Left lung (tissue), 14 donors: ENCODE data around the gene UPB1. TPM values are rescaled to one million over a fixed set of nuclear protein-coding genes. Genes with fewer than 3 reads are reported as not detected.
A peak's percentile ranks its signal among the peaks of the same experiment; 100 is the strongest.

Experiments
- ATAC-seq: fragments of 200-7000 bp; cut with Tn5 transposase; one replicate; pipeline ENCODE4 v1.9.1; 2020; ENCODE audit warnings: moderate library complexity
- DNase-seq, 4 donors: peaks; one replicate each; pipeline ENCODE4 v3.0.0-alpha.2; 2013 to 2020
- H3K27ac ChIP-seq, 2 donors: fragments of 200-600 bp; sonication (generic) in 1 of 2; one replicate each; pipeline versions ENCODE4 v1.5.0 to v1.8.0; 2020 to 2021
- H3K27me3 ChIP-seq, 2 donors: fragments of 200-600 bp; sonication (generic) in 1 of 2; one replicate each; pipeline versions ENCODE4 v1.5.0 to v1.8.0; 2020 to 2021
- H3K36me3 ChIP-seq, 2 donors: fragments of 200-600 bp; sonication (generic) in 1 of 2; one replicate each; pipeline versions ENCODE4 v1.5.0 to v1.8.0; 2020 to 2021
- H3K4me1 ChIP-seq, 2 donors: fragments of 200-600 bp; one replicate each; pipeline ENCODE4 v1.8.0; 2021
- H3K4me3 ChIP-seq, 2 donors: fragments of 200-600 bp; sonication (generic) in 1 of 2; one replicate each; pipeline versions ENCODE4 v1.5.0 to v1.8.0; 2020 to 2021; ENCODE audit warnings: mild to moderate bottlenecking in 1 of 2
- H3K9me3 ChIP-seq, 2 donors: fragments of 200-600 bp; sonication (generic) in 1 of 2; one replicate each; pipeline versions ENCODE4 v1.5.0 to v1.8.0; 2020 to 2021
- intact Hi-C, 2 donors: fragments of 100-400 bp; cut with DNase I; formaldehyde crosslinking; loops; one replicate each; pipeline versions ENCODE4 v1.11.2 to v1.14.2; 2022
- long read RNA-seq, 12 donors: library from polyadenylated mRNA in 2 of 12; unstranded in 2 of 12; transcript quantifications; one replicate each; pipeline ENCODE4 v2.0.0 and lab custom pipeline, GENCODE V29; 2019 to 2026
- polyA plus RNA-seq, 6 donors: library from polyadenylated mRNA; unstranded; fragments of 120-200 nt; gene quantifications; one replicate each; pipeline ENCODE4 v1.2.1, GENCODE V29; 2013; ENCODE audit not compliant: insufficient read length in 6 of 6
- total RNA-seq, 2 donors: library from RNA; stranded (reverse); fragmentation: NEBNext Ultra II Directional; extraction: Animal tissue kit (Norgen Biotek cat#: 25700); gene quantifications; one replicate each; pipeline ENCODE4 v1.2.1, GENCODE V29; 2021
- TF ChIP-seq, protein P1 (sequence below), 2 donors: fragments of 200-600 bp; sonication (generic) in 1 of 2; IDR thresholded peaks; one replicate each; pipeline versions ENCODE4 v1.5.0 to v1.8.0; 2021; ENCODE audit warnings: antibody characterized with exemption in 2 of 2
- donor health status: DM: no; HTN: yes; CAD: no.
- donor health status: DM: no; HTN: no; CAD: no.

UPB1 gene
- 1 to 10 TPM in 1 of 2 donors, under 1 TPM in 1; 0.50 to 2.2 TPM for total RNA-seq
- 1 to 10 TPM; 1.0 to 2.3 (median 1.8) TPM for polyA plus RNA-seq
- long read RNA-seq, donor 1, result 0 reads
- long read RNA-seq, donor 2, result 0 reads
- long read RNA-seq, donor 3, result 0 reads
- long read RNA-seq, donor 4, result 0 reads
- long read RNA-seq, donor 5, result 0 reads
- long read RNA-seq, donor 6, result 0 reads
- long read RNA-seq, donor 7, result 0 reads
- long read RNA-seq, donor 8, result 0 reads
- long read RNA-seq, donor 9, result 0 reads
- long read RNA-seq, donor 10, partial matches to known transcripts, result 0 of 1 reads
- long read RNA-seq, donor 10, other reads (novel, unspliced or antisense), result 1 of 1 reads
- long read RNA-seq, donor 11, result 0 reads
- long read RNA-seq, donor 12, result 0 reads

DNA sequence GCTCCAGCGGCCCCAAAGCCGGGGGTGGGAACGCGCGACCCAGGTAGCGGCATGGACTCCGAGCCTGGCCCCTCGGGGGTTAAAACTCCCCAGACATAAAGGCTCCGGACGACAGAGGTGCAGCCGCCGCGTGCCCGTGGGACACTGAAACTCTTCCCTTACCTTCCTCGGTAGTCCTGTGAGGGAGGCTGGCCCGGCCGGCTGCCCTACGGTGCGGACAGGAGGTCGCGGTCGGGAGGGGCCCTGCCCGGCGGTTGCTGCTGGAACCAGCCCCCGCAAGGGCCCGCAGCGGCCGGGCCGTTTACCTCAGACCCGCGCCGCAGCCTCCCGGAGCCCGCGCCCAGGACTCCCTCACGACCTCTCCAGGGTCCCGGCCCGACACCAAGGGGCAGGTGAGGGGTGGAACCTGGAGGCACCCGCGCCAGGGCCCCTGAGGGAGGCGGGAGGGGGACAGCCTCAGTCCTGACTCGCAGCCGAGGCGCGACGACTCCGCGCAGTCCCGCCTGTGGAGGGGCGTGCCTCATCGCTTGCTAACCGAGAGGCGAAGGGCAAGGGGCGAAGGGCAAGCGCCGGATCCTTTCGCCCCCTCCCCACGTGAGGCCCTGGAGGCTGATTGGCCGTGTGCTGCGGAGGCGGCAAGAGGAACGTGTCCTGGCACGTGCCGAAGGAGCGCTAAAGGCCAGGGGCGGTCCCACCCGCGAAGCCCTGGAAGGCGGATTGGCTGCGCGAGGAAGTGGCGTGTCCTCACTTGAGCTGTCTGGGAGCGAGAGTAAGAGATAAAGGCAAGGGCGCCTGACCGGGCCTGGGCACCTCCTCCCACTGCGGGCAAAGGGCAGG, at the start of gene UPB1:
TSS of gene UPB1 (plus strand) at position 805 of the 837 bp plus-strand sequence. CDS start 72 bp downstream, outside the sequence.
- DNase-seq (peak in 1 of 4 donors; percentile 80), ATAC-seq (peak; percentile 53)
- H3K4me3 ChIP-seq, result peak within 1 kb of the TSS; percentile 2 to 18
- H3K4me1 ChIP-seq, result peaks cover 0 to 30% of the 10 kb centered on the region in 2 donors
- peaks cover 15 to 25% of the 10 kb centered on the region in 2 donors for H3K27me3 ChIP-seq
- no peak within 1 kb of the TSS for H3K27ac ChIP-seq
- no peaks in the 10 kb centered on the region for H3K9me3 ChIP-seq
- intact Hi-C loops, result no loop called here
- H3K36me3 ChIP-seq, result no peaks in the 10 kb centered on the region
- TF ChIP-seq, protein P1, sequence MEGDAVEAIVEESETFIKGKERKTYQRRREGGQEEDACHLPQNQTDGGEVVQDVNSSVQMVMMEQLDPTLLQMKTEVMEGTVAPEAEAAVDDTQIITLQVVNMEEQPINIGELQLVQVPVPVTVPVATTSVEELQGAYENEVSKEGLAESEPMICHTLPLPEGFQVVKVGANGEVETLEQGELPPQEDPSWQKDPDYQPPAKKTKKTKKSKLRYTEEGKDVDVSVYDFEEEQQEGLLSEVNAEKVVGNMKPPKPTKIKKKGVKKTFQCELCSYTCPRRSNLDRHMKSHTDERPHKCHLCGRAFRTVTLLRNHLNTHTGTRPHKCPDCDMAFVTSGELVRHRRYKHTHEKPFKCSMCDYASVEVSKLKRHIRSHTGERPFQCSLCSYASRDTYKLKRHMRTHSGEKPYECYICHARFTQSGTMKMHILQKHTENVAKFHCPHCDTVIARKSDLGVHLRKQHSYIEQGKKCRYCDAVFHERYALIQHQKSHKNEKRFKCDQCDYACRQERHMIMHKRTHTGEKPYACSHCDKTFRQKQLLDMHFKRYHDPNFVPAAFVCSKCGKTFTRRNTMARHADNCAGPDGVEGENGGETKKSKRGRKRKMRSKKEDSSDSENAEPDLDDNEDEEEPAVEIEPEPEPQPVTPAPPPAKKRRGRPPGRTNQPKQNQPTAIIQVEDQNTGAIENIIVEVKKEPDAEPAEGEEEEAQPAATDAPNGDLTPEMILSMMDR (IDR thresholded peaks at IDR 0.05), result no peak

DNA sequence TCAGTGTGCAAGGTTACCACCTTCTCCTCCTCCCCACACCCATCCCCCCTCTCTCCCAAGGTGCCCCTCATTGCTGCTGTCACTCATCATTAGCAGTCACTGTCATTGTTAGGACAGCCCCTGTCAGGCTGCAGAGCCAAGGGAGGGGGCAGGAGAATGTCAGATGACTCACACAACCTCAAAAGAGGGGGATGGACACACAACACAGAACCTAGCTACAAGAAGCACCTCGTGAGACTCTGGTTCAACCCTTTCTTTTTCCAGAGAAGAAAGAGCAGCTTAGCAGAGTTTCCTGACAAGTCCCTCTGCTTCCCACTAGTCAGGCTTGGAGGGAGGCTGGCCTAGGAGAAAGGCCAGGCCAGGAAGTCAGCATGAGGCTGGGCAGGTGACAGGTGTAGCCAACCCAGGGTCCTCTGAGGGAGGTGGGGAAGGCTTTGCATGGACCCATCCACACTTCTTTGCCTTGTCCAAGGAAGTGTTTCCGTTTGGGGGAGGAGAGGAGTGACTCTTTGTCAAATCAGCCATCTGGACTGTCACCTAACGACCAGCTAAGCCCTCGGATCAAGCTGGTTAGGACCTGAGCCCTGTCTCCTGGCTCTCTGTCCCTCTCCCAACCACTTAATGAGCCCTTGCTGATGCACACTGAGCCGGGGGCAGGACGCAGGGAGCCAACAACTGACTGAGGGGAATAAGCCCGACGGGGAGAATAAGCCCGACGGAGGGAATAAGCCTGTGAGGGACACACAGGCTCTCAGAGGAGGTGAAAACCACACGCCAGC, 49.5 kb upstream of the UPB1 start:
- TF ChIP-seq, protein P1 (IDR thresholded peaks at IDR 0.05), result no peak
- intact Hi-C loops, result no loop called here

DNA sequence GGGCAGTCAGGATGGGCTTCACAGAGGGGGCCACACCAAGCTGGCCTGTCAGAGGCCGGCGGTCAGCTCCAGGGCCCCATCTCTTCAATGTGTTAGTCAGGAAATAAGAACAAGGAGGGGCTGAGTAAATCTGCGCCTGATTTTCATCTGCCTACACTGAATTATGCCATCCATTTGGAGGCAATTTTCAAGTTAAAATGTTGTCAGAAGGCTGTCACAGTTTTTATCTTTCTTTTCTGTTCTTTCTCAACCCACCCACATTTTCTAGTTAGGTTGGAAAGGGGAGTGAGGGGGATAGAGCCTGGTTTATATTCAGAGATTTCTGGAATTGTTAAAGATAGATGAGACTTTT, 48.9 kb upstream of the UPB1 start:
- no peak for DNase-seq
- Histone ChIP-seq H3K4me1 (peaks cover 0 to 40% of the 10 kb centered on the region in 2 donors), H3K27me3 (no peaks in the 10 kb centered on the region), H3K9me3 (no peaks in the 10 kb centered on the region), H3K27ac (no peak overlapping the region), H3K4me3 (no peak overlapping the region), H3K36me3 (peaks cover 0 to 30% of the 10 kb centered on the region in 2 donors)
- intact Hi-C loops, result no loop called here
- TF ChIP-seq, protein P1 (IDR thresholded peaks at IDR 0.05), result no peak
- ATAC-seq, result no peak

More for the DNA sequence above, 49.5 kb upstream of the UPB1 start:
- no peak for ATAC-seq
- H3K27me3 ChIP-seq, result no peaks in the 10 kb centered on the region
- H3K9me3 ChIP-seq, result no peaks in the 10 kb centered on the region
- H3K4me1 ChIP-seq, result peaks cover 0 to 45% of the 10 kb centered on the region in 2 donors
- H3K4me3 ChIP-seq, result no peak overlapping the region
- DNase-seq, result no peak
- H3K36me3 ChIP-seq, result peaks cover 0 to 34% of the 10 kb centered on the region in 2 donors
- no peak overlapping the region for H3K27ac ChIP-seq

DNA sequence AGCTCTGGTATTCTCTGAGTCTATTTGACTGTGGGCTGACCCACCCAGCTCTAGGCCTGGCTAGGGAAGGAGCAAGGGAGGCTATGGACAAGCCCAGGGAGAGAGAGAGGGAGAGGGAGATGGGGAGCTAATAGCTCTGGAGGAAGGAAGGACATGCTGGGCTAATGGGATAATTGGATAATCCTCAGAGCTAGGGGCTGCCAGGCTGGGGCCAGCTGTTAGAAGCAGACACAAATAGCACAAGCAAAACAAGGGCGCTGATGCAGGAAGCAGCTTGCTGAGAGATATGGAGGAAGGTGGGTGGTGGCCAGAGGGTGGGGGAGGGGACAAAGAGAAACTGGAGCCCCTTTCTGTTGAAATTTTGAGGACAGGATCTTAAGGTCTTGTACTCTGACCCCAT, 44.5 kb upstream of the UPB1 start:
- Histone ChIP-seq H3K4me1 (peaks cover 0 to 28% of the 10 kb centered on the region in 2 donors), H3K9me3 (no peaks in the 10 kb centered on the region), H3K36me3 (no peaks in the 10 kb centered on the region), H3K27me3 (no peaks in the 10 kb centered on the region), H3K4me3 (no peak overlapping the region), H3K27ac (peak overlapping the region in 1 of 2 donors; percentile 23)
- intact Hi-C loops, result no loop called here
- TF ChIP-seq, protein P1 (IDR thresholded peaks at IDR 0.05), result no peak
- no peak for ATAC-seq
- peak in 1 of 4 donors; percentile 77 for DNase-seq
